GM12878 (cell line): Measurements from ENCODE around the gene AMBRA1. TPM values are rescaled to one million over a fixed set of nuclear protein-coding genes. Genes with fewer than 3 reads are reported as not detected.
A peak's percentile ranks its signal among the peaks of the same experiment; 100 is the strongest.

Source experiments
- ATAC-seq: fragments of 200-7000 bp; cut with Tn5 transposase; 3 replicates; pipeline ENCODE4 v1.9.1; 2020; ENCODE audit warnings: mild to moderate bottlenecking, moderate library complexity
- BruUV-seq: library from RNA; stranded (reverse); fragments of 400-500 nt; replicated peaks from 2 replicates; lab custom pipeline; 2021; lab: Mats Ljungman, UMichigan
- CTCF ChIA-PET: fragments of 300-600 bp; sonication (Branson Sonifier 250); formaldehyde crosslinking; extraction: SDS; loops from one replicate; lab custom pipeline; 2021; ENCODE audit warnings: inconsistent platforms; lab: Yijun Ruan, JAX
- POLR2A ChIA-PET: fragments of 350-600 bp; formaldehyde crosslinking; extraction: SDS; loops from one replicate; lab custom pipeline; 2021; ENCODE audit warnings: inconsistent platforms; lab: Charles Lee
- RAD21 ChIA-PET: fragments of 300-600 bp; sonication (Branson Sonifier 250); formaldehyde crosslinking; loops from one replicate; lab custom pipeline; 2023; ENCODE audit warnings: antibody characterized with exemption; ENCODE audit not compliant: unreplicated experiment; lab: Charles Lee
- SMC1A ChIA-PET: fragments of 300-600 bp; sonication (Branson Sonifier 250); formaldehyde crosslinking; loops from one replicate; lab custom pipeline; 2023; ENCODE audit not compliant: unreplicated experiment, uncharacterized antibody; lab: Charles Lee
- DNase-seq: peaks from one replicate; pipeline ENCODE4 v3.0.0-alpha.2; 2011; ENCODE audit warnings: low read depth, low spot score
- FAIRE-seq: peaks from 3 replicates; lab custom pipeline; 2011; peaks lifted over from hg19 to GRCh38; lab: Jason Lieb, UNC
- H2AFZ ChIP-seq: 2 replicates; pipeline ENCODE4 v1.6.0; 2011; ENCODE audit warnings: low read depth, low read length, control low read depth; ENCODE audit not compliant: control insufficient read depth
- H3K27ac ChIP-seq: 2 replicates; pipeline ENCODE4 v1.5.1; 2011; ENCODE audit warnings: control low read depth; ENCODE audit not compliant: control insufficient read depth, insufficient read depth
- H3K27me3 ChIP-seq, 2 experiments: replicated peaks in 1 of 2; 2 replicates each; pipeline versions ENCODE4 v1.6.0 to v1.6.1; 2011; ENCODE audit warnings: low read length in 1 of 2; ENCODE audit not compliant: control insufficient read depth in 2 of 2, insufficient read depth in 2 of 2
- H3K36me3 ChIP-seq, 2 experiments: 2 replicates each; pipeline ENCODE4 v1.5.1; 2011; ENCODE audit warnings: low read length in 1 of 2; ENCODE audit not compliant: control insufficient read depth in 2 of 2, insufficient read depth in 2 of 2
- H3K4me1 ChIP-seq: 2 replicates; pipeline ENCODE4 v1.6.1; 2011; ENCODE audit warnings: mild to moderate bottlenecking, low read length, moderate library complexity, mixed read lengths; ENCODE audit not compliant: control insufficient read depth, insufficient read depth
- H3K4me2 ChIP-seq: 2 replicates; pipeline ENCODE4 v1.6.0; 2011; ENCODE audit warnings: control low read depth; ENCODE audit not compliant: control insufficient read depth, insufficient read depth
- H3K4me3 ChIP-seq: fragments of 200-600 bp; sonication (generic); 2 replicates; pipeline ENCODE4 v1.5.1; 2016
- H3K79me2 ChIP-seq: 2 replicates; pipeline ENCODE4 v1.6.0; 2011; ENCODE audit warnings: low read length; ENCODE audit not compliant: control insufficient read depth, insufficient read depth
- H3K9ac ChIP-seq: 2 replicates; pipeline ENCODE4 v1.8.0; 2011; ENCODE audit warnings: low read length, control low read depth, mixed read lengths; ENCODE audit not compliant: control insufficient read depth, insufficient read depth
- H3K9me3 ChIP-seq: replicated peaks from 3 replicates; pipeline ENCODE4 v1.5.1; 2011; ENCODE audit warnings: mild to moderate bottlenecking, low read length; ENCODE audit not compliant: control insufficient read depth, insufficient read depth
- H4K20me1 ChIP-seq: 2 replicates; pipeline ENCODE4 v1.6.0; 2011; ENCODE audit not compliant: control insufficient read depth, insufficient read depth
- JUNB ChIP-seq: IDR thresholded peaks from 2 replicates; pipeline ENCODE4 v1.6.1; 2016; ENCODE audit warnings: antibody characterized with exemption, mild to moderate bottlenecking
- MEF2B ChIP-seq: fragments of 450-650 bp; IDR thresholded peaks from 2 replicates; pipeline ENCODE4 v1.6.1; 2018; ENCODE audit warnings: mild to moderate bottlenecking, moderate library complexity; ENCODE audit not compliant: partially characterized antibody, poor library complexity, severe bottlenecking
- NKRF ChIP-seq: fragments of 450-650 bp; conservative IDR thresholded peaks from 2 replicates; pipeline ENCODE4 v1.6.1; 2017; ENCODE audit warnings: mild to moderate bottlenecking, moderate library complexity
- PBX3 ChIP-seq: IDR thresholded peaks from 2 replicates; pipeline ENCODE4 v1.6.1; 2011; ENCODE audit warnings: mild to moderate bottlenecking, low read depth, low read length, moderate library complexity; ENCODE audit not compliant: insufficient replicate concordance
- ZNF217 ChIP-seq: fragments of 450-650 bp; IDR thresholded peaks from 2 replicates; pipeline ENCODE4 v1.6.1; 2017; ENCODE audit warnings: antibody characterized with exemption, mild to moderate bottlenecking
- ZSCAN29 ChIP-seq: fragments of 450-650 bp; IDR thresholded peaks from 2 replicates; pipeline ENCODE4 v1.6.1; 2017; ENCODE audit warnings: mild to moderate bottlenecking, moderate library complexity
- WGBS: methylation state at CpG from one replicate; pipeline ENCODE4 v1.1.6; 2016; ENCODE audit warnings: low lambda C conversion rate; ENCODE audit not compliant: insufficient replicate concordance, insufficient coverage; ENCODE audit errors: missing lambda C conversion rate; 5-methylcytosine and 5-hydroxymethylcytosine counted together
- in situ Hi-C: fragments of 300-500 bp; cut with MboI; formaldehyde crosslinking; loops from 9 replicates; pipeline ENCODE4 v1.14.3; 2018; ENCODE audit warnings: mixed read lengths
- intact Hi-C: fragments of 100-400 bp; cut with micrococcal nuclease; formaldehyde crosslinking; loops from one replicate; pipeline ENCODE4 v1.14.2; 2022; ENCODE audit not compliant: unreplicated experiment
- polyA plus RNA-seq, 11 experiments: library from polyadenylated mRNA; depleted of rRNA in 4 of 11; unstranded in 6 of 11; stranded (reverse) in 5 of 11; fragments of >200 nt; fragmentation: Nextera tagmentation in 4 of 11; fragmentation: Illumina TruSeq in 1 of 11; extraction: Ambion mirVana in 4 of 11; extraction: Trizol in 1 of 11; gene quantifications; 1 replicate in 1 of 11; 2 replicates in 10 of 11; pipeline versions ENCODE4 v1.2.1 to v1.2.3, GENCODE V29; 2011 to 2016; ENCODE audit warnings: inconsistent platforms in 2 of 11, missing spikeins in 2 of 11, low read depth in 1 of 11
- total RNA-seq, 4 experiments: library from RNA; depleted of rRNA in 3 of 4; stranded (reverse); fragments of >200 nt in 3 of 4; fragmentation: Illumina TruSeq in 1 of 4; extraction: Trizol in 1 of 4; gene quantifications; 2 replicates each; pipeline versions ENCODE4 v1.2.1 to v1.2.3, GENCODE V29; 2013 to 2021
- TF ChIP-seq, protein P1 (sequence below): fragments of 450-650 bp; IDR thresholded peaks from 2 replicates; pipeline ENCODE4 v1.6.1; 2014; ENCODE audit warnings: mild to moderate bottlenecking
- TF ChIP-seq, protein P2 (sequence below): fragments of 450-650 bp; IDR thresholded peaks from 2 replicates; pipeline ENCODE4 v1.6.1; 2017; ENCODE audit warnings: mild to moderate bottlenecking, moderate library complexity

The AMBRA1 gene
- total and polyA plus RNA-seq, 10 of the 15 experiments (the other 5 are each of a cell fraction or from before 2014, with no cell fraction given) = 0.57 to 34.3 (median 13.7) TPM

GRCh38 chr11:46590740-46591605, 2.9 kb downstream of the AMBRA1 start:
- no peak for ATAC-seq
- peak overlapping the region; percentile 34 for H3K4me2 ChIP-seq

More at GRCh38 chr11:46590740-46591605, 2.9 kb downstream of the AMBRA1 start:
- TSS peak; percentile 56 for BruUV-seq
- POLR2A ChIA-PET = interaction anchor here (0.6 to 1.8 kb wide), 5 partner anchors 11 to 111 kb away, joined by 3 to 5 read pairs (median 3); partner anchors contain the start of gene ATG13
- FAIRE-seq (no peak), DNase-seq (no peak)
- no peak overlapping the region for H3K27ac ChIP-seq
- H3K9me3 ChIP-seq = no peaks in the 10 kb centered on the region
- H3K9ac ChIP-seq = no peak overlapping the region
- no peaks in the 10 kb centered on the region; a peak in 1 of 4 replicates for H3K36me3 ChIP-seq
- H3K4me1 ChIP-seq = no peaks in the 10 kb centered on the region
- H3K79me2 ChIP-seq = peaks cover 62% of the 10 kb centered on the region
- no peak overlapping the region for H2AFZ ChIP-seq
- TF ChIP-seq JUNB (no peak), PBX3 (no peak), ZNF217 (no peak), ZSCAN29 (no peak), MEF2B (no peak), NKRF (no peak)
- TF ChIP-seq, protein P1, sequence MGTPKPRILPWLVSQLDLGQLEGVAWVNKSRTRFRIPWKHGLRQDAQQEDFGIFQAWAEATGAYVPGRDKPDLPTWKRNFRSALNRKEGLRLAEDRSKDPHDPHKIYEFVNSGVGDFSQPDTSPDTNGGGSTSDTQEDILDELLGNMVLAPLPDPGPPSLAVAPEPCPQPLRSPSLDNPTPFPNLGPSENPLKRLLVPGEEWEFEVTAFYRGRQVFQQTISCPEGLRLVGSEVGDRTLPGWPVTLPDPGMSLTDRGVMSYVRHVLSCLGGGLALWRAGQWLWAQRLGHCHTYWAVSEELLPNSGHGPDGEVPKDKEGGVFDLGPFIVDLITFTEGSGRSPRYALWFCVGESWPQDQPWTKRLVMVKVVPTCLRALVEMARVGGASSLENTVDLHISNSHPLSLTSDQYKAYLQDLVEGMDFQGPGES = no peak
- TF ChIP-seq, protein P2, sequence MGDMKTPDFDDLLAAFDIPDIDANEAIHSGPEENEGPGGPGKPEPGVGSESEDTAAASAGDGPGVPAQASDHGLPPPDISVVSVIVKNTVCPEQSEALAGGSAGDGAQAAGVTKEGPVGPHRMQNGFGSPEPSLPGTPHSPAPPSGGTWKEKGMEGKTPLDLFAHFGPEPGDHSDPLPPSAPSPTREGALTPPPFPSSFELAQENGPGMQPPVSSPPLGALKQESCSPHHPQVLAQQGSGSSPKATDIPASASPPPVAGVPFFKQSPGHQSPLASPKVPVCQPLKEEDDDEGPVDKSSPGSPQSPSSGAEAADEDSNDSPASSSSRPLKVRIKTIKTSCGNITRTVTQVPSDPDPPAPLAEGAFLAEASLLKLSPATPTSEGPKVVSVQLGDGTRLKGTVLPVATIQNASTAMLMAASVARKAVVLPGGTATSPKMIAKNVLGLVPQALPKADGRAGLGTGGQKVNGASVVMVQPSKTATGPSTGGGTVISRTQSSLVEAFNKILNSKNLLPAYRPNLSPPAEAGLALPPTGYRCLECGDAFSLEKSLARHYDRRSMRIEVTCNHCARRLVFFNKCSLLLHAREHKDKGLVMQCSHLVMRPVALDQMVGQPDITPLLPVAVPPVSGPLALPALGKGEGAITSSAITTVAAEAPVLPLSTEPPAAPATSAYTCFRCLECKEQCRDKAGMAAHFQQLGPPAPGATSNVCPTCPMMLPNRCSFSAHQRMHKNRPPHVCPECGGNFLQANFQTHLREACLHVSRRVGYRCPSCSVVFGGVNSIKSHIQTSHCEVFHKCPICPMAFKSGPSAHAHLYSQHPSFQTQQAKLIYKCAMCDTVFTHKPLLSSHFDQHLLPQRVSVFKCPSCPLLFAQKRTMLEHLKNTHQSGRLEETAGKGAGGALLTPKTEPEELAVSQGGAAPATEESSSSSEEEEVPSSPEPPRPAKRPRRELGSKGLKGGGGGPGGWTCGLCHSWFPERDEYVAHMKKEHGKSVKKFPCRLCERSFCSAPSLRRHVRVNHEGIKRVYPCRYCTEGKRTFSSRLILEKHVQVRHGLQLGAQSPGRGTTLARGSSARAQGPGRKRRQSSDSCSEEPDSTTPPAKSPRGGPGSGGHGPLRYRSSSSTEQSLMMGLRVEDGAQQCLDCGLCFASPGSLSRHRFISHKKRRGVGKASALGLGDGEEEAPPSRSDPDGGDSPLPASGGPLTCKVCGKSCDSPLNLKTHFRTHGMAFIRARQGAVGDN = no peak
- H3K4me3 ChIP-seq = peak overlapping the region; percentile 12; the same call in 1 of the 2 replicates
- WGBS = 97% methylated on average over 8 of the region's 11 CpGs
- intact Hi-C loops (no loop called here), in situ Hi-C loops (no loop called here)
- H3K27me3 ChIP-seq = no peaks in the 10 kb centered on the region
- no peaks in the 10 kb centered on the region for H4K20me1 ChIP-seq
- SMC1A ChIA-PET = interaction anchor here (0.9 to 2.2 kb wide), 8 partner anchors 10 to 184 kb away, joined by 3 to 8 read pairs (median 6); no protein-coding TSS in a partner anchor
- CTCF ChIA-PET = interaction anchor here (0.8 to 1.8 kb wide), 3 partner anchors 17 to 30 kb away, joined by 3 to 4 read pairs (median 3); no protein-coding TSS in a partner anchor
- RAD21 ChIA-PET = interaction anchor here (1.0 kb wide), 1 partner anchor 31 kb away, joined by 3 read pairs; no protein-coding TSS in a partner anchor
